AG04449 (cell line): ENCODE results near the gene PALM.
A peak's percentile ranks its signal among the peaks of the same experiment; 100 is the strongest.

Source experiments
- CTCF ChIA-PET: fragments of 350-600 bp; formaldehyde crosslinking; extraction: SDS; loops from one replicate; lab custom pipeline; 2021; ENCODE audit warnings: antibody characterized with exemption; lab: Yijun Ruan, JAX
- POLR2A ChIA-PET: fragments of 400-600, 350-600 bp; formaldehyde crosslinking; extraction: SDS; loops from one replicate; lab custom pipeline; 2020; ENCODE audit warnings: antibody characterized with exemption, inconsistent platforms; lab: Yijun Ruan, JAX
- DNase-seq: peaks from one replicate; pipeline ENCODE4 v3.0.0-alpha.2; 2010; ENCODE audit warnings: low read depth, low spot score
- H3K4me3 ChIP-seq: 2 replicates; pipeline ENCODE4 v1.5.1; 2011; ENCODE audit warnings: low read depth, mild to moderate bottlenecking, control low read depth, low read length
- TF ChIP-seq, protein P1 (sequence below): IDR thresholded peaks from one replicate; pipeline ENCODE4 v1.5.1; 2011; ENCODE audit warnings: mild to moderate bottlenecking, moderate library complexity, low read length, control low read depth, inconsistent platforms; ENCODE audit not compliant: insufficient read depth; ENCODE audit errors: missing control alignments

Gene PALM

GRCh38 chr19:747432-748273 is 38.9 kb downstream of the PALM start:
- DNase-seq = no peak
- TF ChIP-seq, protein P1, sequence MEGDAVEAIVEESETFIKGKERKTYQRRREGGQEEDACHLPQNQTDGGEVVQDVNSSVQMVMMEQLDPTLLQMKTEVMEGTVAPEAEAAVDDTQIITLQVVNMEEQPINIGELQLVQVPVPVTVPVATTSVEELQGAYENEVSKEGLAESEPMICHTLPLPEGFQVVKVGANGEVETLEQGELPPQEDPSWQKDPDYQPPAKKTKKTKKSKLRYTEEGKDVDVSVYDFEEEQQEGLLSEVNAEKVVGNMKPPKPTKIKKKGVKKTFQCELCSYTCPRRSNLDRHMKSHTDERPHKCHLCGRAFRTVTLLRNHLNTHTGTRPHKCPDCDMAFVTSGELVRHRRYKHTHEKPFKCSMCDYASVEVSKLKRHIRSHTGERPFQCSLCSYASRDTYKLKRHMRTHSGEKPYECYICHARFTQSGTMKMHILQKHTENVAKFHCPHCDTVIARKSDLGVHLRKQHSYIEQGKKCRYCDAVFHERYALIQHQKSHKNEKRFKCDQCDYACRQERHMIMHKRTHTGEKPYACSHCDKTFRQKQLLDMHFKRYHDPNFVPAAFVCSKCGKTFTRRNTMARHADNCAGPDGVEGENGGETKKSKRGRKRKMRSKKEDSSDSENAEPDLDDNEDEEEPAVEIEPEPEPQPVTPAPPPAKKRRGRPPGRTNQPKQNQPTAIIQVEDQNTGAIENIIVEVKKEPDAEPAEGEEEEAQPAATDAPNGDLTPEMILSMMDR = no peak
- no peak overlapping the region for H3K4me3 ChIP-seq
- CTCF ChIA-PET = interaction anchor here (0.5 to 1.9 kb wide), 3 partner anchors 10 to 15 kb away, joined by 3 to 7 read pairs (median 3); no protein-coding TSS in a partner anchor
- POLR2A ChIA-PET = no interaction called here

- CTCF ChIA-PET = interaction anchor here (1.3 to 1.9 kb wide), 2 partner anchors 11 to 14 kb away, joined by 3 to 7 read pairs; no protein-coding TSS in a partner anchor
- TF ChIP-seq, protein P1 = no peak
These were observed 39.5 kb downstream of the PALM start for GRCh38 chr19:748274-748598.

DNA sequence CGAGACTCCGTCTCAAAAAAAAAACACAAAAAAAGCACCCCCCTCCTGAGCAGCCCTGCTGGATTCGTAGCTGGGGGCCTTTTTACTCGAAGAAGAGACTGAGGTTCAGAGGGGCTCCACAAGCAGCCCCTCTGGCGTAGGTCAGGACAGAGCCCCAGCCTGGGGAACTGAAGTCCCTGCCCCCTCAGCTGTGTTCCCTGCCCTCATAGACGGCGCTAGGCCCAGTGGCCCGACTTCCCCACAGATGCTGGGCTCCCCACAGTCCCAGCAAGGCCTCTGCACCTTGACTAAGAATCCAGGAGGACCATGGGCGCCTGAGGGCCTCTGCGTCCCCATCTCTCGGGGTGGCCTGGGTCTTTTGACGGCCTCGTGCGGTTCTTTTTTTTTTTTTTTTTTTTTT is 41.1 kb downstream of the PALM start:
- no peak overlapping the region for H3K4me3 ChIP-seq
- TF ChIP-seq, protein P1 = no peak
- POLR2A ChIA-PET = no interaction called here
- DNase-seq = no peak
- CTCF ChIA-PET = interaction anchor here (1.0 to 1.4 kb wide), 2 partner anchors 13 to 221 kb away, joined by 3 read pairs; no protein-coding TSS in a partner anchor

More at GRCh38 chr19:748274-748598, 39.5 kb downstream of the PALM start:
- POLR2A ChIA-PET = no interaction called here
- no peak for DNase-seq
- no peak overlapping the region for H3K4me3 ChIP-seq

GRCh38 chr19:750640-751423 is 42.1 kb downstream of the PALM start, which contains the start of gene MISP:
MISP (plus strand) TSS chr19:751112; CDS start chr19:756947, 5,835 bp downstream.
- ChIA-PET POLR2A (no interaction called here), CTCF (no interaction called here)
- DNase-seq = no peak
- TF ChIP-seq, protein P1 = no peak
- no peak within 1 kb of the TSS for H3K4me3 ChIP-seq

- no peak overlapping the region for H3K4me3 ChIP-seq
- TF ChIP-seq, protein P1 = no peak
- ChIA-PET POLR2A (interaction anchor here (1.5 kb wide), 1 partner anchor 27 kb away, joined by 7 read pairs; no protein-coding TSS in a partner anchor), CTCF (interaction anchor here (0.9 to 2.1 kb wide), 2 partner anchors 18 to 85 kb away, joined by 3 to 11 read pairs; no protein-coding TSS in a partner anchor)
- peak; percentile 14 for DNase-seq
These were observed 43.0 kb downstream of the PALM start for GRCh38 chr19:751501-752341.
